ENCODE measurements around the gene PPP2R2C.

PPP2R2C gene

GRCh38 chr4:6298852-6299251, 173.6 kb downstream of the PPP2R2C start:
- no peak for DNase-seq

- DNase-seq: no peak
Observed at GRCh38 chr4:6298035-6298434, 174.4 kb downstream of the PPP2R2C start.

- DNase-seq: no peak
Observed at GRCh38 chr4:6297266-6297815, 175.1 kb downstream of the PPP2R2C start.

GRCh38 chr4:6296026-6296425, 176.4 kb downstream of the PPP2R2C start:
- no peak for DNase-seq

- DNase-seq: no peak
Observed at GRCh38 chr4:6295495-6295894, 176.9 kb downstream of the PPP2R2C start.

GRCh38 chr4:6294705-6295421, 177.6 kb downstream of the PPP2R2C start:
- DNase-seq: no peak

GRCh38 chr4:6293661-6294060, 178.8 kb downstream of the PPP2R2C start:
- DNase-seq: no peak

- no peak for DNase-seq
Observed at GRCh38 chr4:6293097-6293445, 179.3 kb downstream of the PPP2R2C start.

- DNase-seq: no peak
Observed at GRCh38 chr4:6292376-6293096, 179.9 kb downstream of the PPP2R2C start.

- no peak for DNase-seq
Observed at GRCh38 chr4:6291784-6292297, 180.6 kb downstream of the PPP2R2C start.

- no peak for DNase-seq
Observed at GRCh38 chr4:6290769-6291547, 181.5 kb downstream of the PPP2R2C start.

- no peak for DNase-seq
Observed at GRCh38 chr4:6290256-6290655, 182.2 kb downstream of the PPP2R2C start.

GRCh38 chr4:6288871-6289270, 183.5 kb downstream of the PPP2R2C start:
- no peak for DNase-seq

GRCh38 chr4:6288342-6288741, 184.1 kb downstream of the PPP2R2C start:
- no peak for DNase-seq

- DNase-seq: no peak
Observed at GRCh38 chr4:6287017-6287788, 185.2 kb downstream of the PPP2R2C start.

GRCh38 chr4:6283282-6283681, 189.1 kb downstream of the PPP2R2C start:
- DNase-seq: no peak

- DNase-seq: peak; percentile 47
Observed at GRCh38 chr4:6282314-6282771, 190.1 kb downstream of the PPP2R2C start.

- DNase-seq: no peak
Observed at GRCh38 chr4:6281436-6282313, 190.7 kb downstream of the PPP2R2C start.

GRCh38 chr4:6280365-6280996, 191.9 kb downstream of the PPP2R2C start:
- DNase-seq: no peak

GRCh38 chr4:6279582-6280289, 192.7 kb downstream of the PPP2R2C start:
- no peak for DNase-seq
